ENCODE measurements around the gene CALR.
"Not testable (repeated sequence)": the region's sequence is repeated elsewhere in the genome, so short reads cannot be mapped to it uniquely, and the experiment has no call there.

Gene CALR

GRCh38 chr19:12899891-12900518, 38.4 kb upstream of the CALR start:
- DNase-seq (ENCODE audit: low read depth) = no peak
- TF ChIP-seq CTCF (conservative IDR thresholded peaks at IDR 0.05; ENCODE audit: control insufficient read depth, insufficient read depth, low read depth, low read length) = no peak

GRCh38 chr19:12907166-12907565, 31.2 kb upstream of the CALR start:
- DNase-seq (ENCODE audit: low read depth) = no peak
- no peak for TF ChIP-seq CTCF (conservative IDR thresholded peaks at IDR 0.05; ENCODE audit: control insufficient read depth, insufficient read depth, low read depth, low read length)
- H3K4me3 ChIP-seq (ENCODE audit: control insufficient read depth, low read depth, low read length) = no peak overlapping the region

More at GRCh38 chr19:12899891-12900518, 38.4 kb upstream of the CALR start:
- H3K4me3 ChIP-seq (ENCODE audit: control insufficient read depth, low read depth, low read length) = no peak overlapping the region

- H3K4me3 ChIP-seq (ENCODE audit: control insufficient read depth, low read depth, low read length) = no peak overlapping the region
- no peak for DNase-seq (ENCODE audit: low read depth)
These were observed 25.8 kb upstream of the CALR start for GRCh38 chr19:12912571-12912970.

GRCh38 chr19:12913011-12913561, 25.3 kb upstream of the CALR start:
- no peak for TF ChIP-seq CTCF (conservative IDR thresholded peaks at IDR 0.05; ENCODE audit: control insufficient read depth, insufficient read depth, low read depth, low read length)
- DNase-seq (ENCODE audit: low read depth) = peak; percentile 67
- no peak overlapping the region for H3K4me3 ChIP-seq (ENCODE audit: control insufficient read depth, low read depth, low read length)

More at GRCh38 chr19:12912571-12912970, 25.8 kb upstream of the CALR start:
- no peak for TF ChIP-seq CTCF (conservative IDR thresholded peaks at IDR 0.05; ENCODE audit: control insufficient read depth, insufficient read depth, low read depth, low read length)

- H3K4me3 ChIP-seq (ENCODE audit: control insufficient read depth, low read depth, low read length) = no peak overlapping the region
- DNase-seq (ENCODE audit: low read depth) = peak; percentile 48
- TF ChIP-seq CTCF (conservative IDR thresholded peaks at IDR 0.05; ENCODE audit: control insufficient read depth, insufficient read depth, low read depth, low read length) = no peak
These were observed 24.3 kb upstream of the CALR start for GRCh38 chr19:12913851-12914690.

- DNase-seq (ENCODE audit: low read depth); H3K4me3 ChIP-seq (ENCODE audit: control insufficient read depth, low read depth, low read length): not testable (repeated sequence)
These were observed 22.5 kb upstream of the CALR start for GRCh38 chr19:12915860-12916259.

- H3K4me3 ChIP-seq (ENCODE audit: control insufficient read depth, low read depth, low read length) = no peak overlapping the region
- no peak for DNase-seq (ENCODE audit: low read depth)
- TF ChIP-seq CTCF (conservative IDR thresholded peaks at IDR 0.05; ENCODE audit: control insufficient read depth, insufficient read depth, low read depth, low read length) = no peak
These were observed 20.2 kb upstream of the CALR start for GRCh38 chr19:12918253-12918652.

All from fibroblast of mammary gland (primary cell).